Esophagus squamous epithelium (tissue), 4 donors: ENCODE measurements around the gene SLC6A9.

ENCODE experiments used
- POLR2A ChIP-seq, 4 donors: fragments of 450-650 bp; IDR thresholded peaks; one replicate each; pipeline ENCODE4 v1.6.1; 2017; ENCODE audit warnings: antibody characterized with exemption in 4 of 4, mild to moderate bottlenecking in 4 of 4, moderate library complexity in 3 of 4
- TF ChIP-seq, protein P1 (sequence below), 6 experiments: fragments of 450-650 bp in 4 of 6; fragments of 200-600 bp in 2 of 6; sonication (generic) in 2 of 6; IDR thresholded peaks; one replicate each; pipeline ENCODE4 v1.5.1; 2016 to 2019; ENCODE audit warnings: antibody characterized with exemption in 6 of 6, mild to moderate bottlenecking in 4 of 6, moderate library complexity in 4 of 6

DNA sequence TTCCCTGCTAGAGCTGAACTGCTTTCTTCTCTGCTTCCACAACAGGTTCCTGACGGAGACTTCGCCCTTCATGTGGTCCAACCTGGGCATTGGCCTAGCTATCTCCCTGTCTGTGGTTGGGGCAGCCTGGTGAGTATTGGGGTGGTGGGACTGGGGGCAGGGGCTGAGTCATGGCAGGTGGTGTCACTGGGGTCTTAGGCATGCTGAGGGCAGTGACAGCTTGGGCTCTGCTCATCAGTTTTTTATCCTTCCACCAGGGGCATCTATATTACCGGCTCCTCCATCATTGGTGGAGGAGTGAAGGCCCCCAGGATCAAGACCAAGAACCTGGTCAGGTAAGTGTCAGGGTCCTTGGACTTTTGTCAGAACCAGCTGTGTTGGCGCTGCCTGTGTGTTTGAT is 55.2 kb downstream of the SLC6A9 start:
- TF ChIP-seq, protein P1, sequence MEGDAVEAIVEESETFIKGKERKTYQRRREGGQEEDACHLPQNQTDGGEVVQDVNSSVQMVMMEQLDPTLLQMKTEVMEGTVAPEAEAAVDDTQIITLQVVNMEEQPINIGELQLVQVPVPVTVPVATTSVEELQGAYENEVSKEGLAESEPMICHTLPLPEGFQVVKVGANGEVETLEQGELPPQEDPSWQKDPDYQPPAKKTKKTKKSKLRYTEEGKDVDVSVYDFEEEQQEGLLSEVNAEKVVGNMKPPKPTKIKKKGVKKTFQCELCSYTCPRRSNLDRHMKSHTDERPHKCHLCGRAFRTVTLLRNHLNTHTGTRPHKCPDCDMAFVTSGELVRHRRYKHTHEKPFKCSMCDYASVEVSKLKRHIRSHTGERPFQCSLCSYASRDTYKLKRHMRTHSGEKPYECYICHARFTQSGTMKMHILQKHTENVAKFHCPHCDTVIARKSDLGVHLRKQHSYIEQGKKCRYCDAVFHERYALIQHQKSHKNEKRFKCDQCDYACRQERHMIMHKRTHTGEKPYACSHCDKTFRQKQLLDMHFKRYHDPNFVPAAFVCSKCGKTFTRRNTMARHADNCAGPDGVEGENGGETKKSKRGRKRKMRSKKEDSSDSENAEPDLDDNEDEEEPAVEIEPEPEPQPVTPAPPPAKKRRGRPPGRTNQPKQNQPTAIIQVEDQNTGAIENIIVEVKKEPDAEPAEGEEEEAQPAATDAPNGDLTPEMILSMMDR (IDR thresholded peaks at IDR 0.05) = no peak
- TF ChIP-seq POLR2A (IDR thresholded peaks at IDR 0.05) = no peak
